Endothelial cell of umbilical vein (primary cell): ENCODE data around the gene SH3PXD2B.

Source experiments
- CTCF ChIP-seq, 2 donors: IDR thresholded peaks; 1 replicate in 1 of 2; 2 replicates in 1 of 2; pipeline ENCODE4 v1.5.1; 2011; ENCODE audit warnings: low read length in 2 of 2, mild to moderate bottlenecking in 2 of 2, moderate library complexity in 2 of 2, control low read depth in 1 of 2, inconsistent platforms in 1 of 2, low read depth in 1 of 2; ENCODE audit not compliant: insufficient read depth in 1 of 2; ENCODE audit errors: extremely low read depth in 1 of 2
- EZH2 ChIP-seq: IDR thresholded peaks from 2 replicates; pipeline ENCODE4 v1.6.1; 2012; ENCODE audit warnings: borderline replicate concordance, low read depth, mild to moderate bottlenecking, moderate library complexity, low read length, inconsistent platforms; ENCODE audit not compliant: severe bottlenecking

- TF ChIP-seq EZH2 (no peak), CTCF (IDR thresholded peaks at IDR 0.05; ENCODE audit: extremely low read depth in 1 of 2, insufficient read depth in 1 of 2, low read depth in 1 of 2, low read length in 2 of 2) (no peak)
Observed at GRCh38 chr5:172305380-172305779, 148.9 kb downstream of the SH3PXD2B start.
